Measurements from ENCODE around the gene HHIPL1. TPM values are rescaled to one million over a fixed set of nuclear protein-coding genes. Genes with fewer than 3 reads are reported as not detected.
A peak's percentile ranks its signal among the peaks of the same experiment; 100 is the strongest.

Gene HHIPL1
- total RNA-seq, 2 experiments from 2014 or later, result not detected

GRCh38 chr14:99686557-99687283, 41.8 kb downstream of the HHIPL1 start:
- ChIA-PET CTCF (no interaction called here), POLR2A (no interaction called here)
- TF ChIP-seq CTCF (IDR thresholded peaks at IDR 0.05), result no peak
- Histone ChIP-seq H3K9me3 (ENCODE audit: control insufficient read depth in 1 of 2, insufficient read depth in 1 of 2, low read length in 2 of 2) (peaks cover 0 to 5% of the 10 kb centered on the region in 2 experiments), H3K4me3 (ENCODE audit: low read length) (no peak overlapping the region), H3K36me3 (ENCODE audit: insufficient read depth, low read length) (no peaks in the 10 kb centered on the region), H3K27ac (ENCODE audit: low read depth in 1 of 2, low read length in 2 of 2) (no peak overlapping the region), H3K27me3 (ENCODE audit: control insufficient read depth in 1 of 2, insufficient read depth in 2 of 2, low read length in 2 of 2) (peaks cover 17 to 23% of the 10 kb centered on the region in 2 experiments), H3K4me1 (ENCODE audit: insufficient read depth, low read length) (peaks cover 31% of the 10 kb centered on the region)
- Mint-ChIP-seq H3K27ac (no peak overlapping the region), H3K36me3 (ENCODE audit: low read depth) (no peaks in the 10 kb centered on the region), H3K4me3 (no peak overlapping the region), H3K27me3 (peaks cover 40% of the 10 kb centered on the region), H3K9me3 (no peaks in the 10 kb centered on the region), H3K4me1 (ENCODE audit: low read depth) (peaks cover 12% of the 10 kb centered on the region)
- ATAC-seq (ENCODE audit: poor library complexity) (no peak), DNase-seq (no peak)
- intact Hi-C loops (cut with DNase I, micrococcal nuclease), result loop anchor here in 1 of 2 experiments (2.0 to 10.0 kb wide), 3 partner anchors 169 to 528 kb away; partner anchors contain the start of genes CCNK and SETD3

GRCh38 chr14:99687284-99688209, 42.6 kb downstream of the HHIPL1 start:
- Histone ChIP-seq H3K36me3 (ENCODE audit: insufficient read depth, low read length) (no peaks in the 10 kb centered on the region), H3K27ac (ENCODE audit: low read depth in 1 of 2, low read length in 2 of 2) (no peak overlapping the region), H3K4me1 (ENCODE audit: insufficient read depth, low read length) (peaks cover 28% of the 10 kb centered on the region), H3K27me3 (ENCODE audit: control insufficient read depth in 1 of 2, insufficient read depth in 2 of 2, low read length in 2 of 2) (peaks cover 17 to 23% of the 10 kb centered on the region in 2 experiments), H3K4me3 (ENCODE audit: low read length) (no peak overlapping the region), H3K9me3 (ENCODE audit: control insufficient read depth in 1 of 2, insufficient read depth in 1 of 2, low read length in 2 of 2) (peaks cover 0 to 5% of the 10 kb centered on the region in 2 experiments)
- ATAC-seq (ENCODE audit: poor library complexity), result no peak
- ChIA-PET CTCF (interaction anchor here (0.9 to 1.3 kb wide), 3 partner anchors 10 to 84 kb away, joined by 3 to 4 read pairs (median 3); partner anchors contain the start of gene CCDC85C), POLR2A (no interaction called here)
- H3K9me3 Mint-ChIP-seq, result no peaks in the 10 kb centered on the region
- H3K36me3 Mint-ChIP-seq (ENCODE audit: low read depth), result no peaks in the 10 kb centered on the region
- no peak overlapping the region for H3K27ac Mint-ChIP-seq
- peak in 11 of 14 experiments; percentile 28 to 74 (median 37) for DNase-seq
- peak; percentile 77 for TF ChIP-seq CTCF (IDR thresholded peaks at IDR 0.05)
- intact Hi-C loops (cut with DNase I, micrococcal nuclease), result loop anchor here in 1 of 2 experiments (2.0 to 10.0 kb wide), 3 partner anchors 170 to 527 kb away; partner anchors contain the start of genes CCNK and SETD3
- peak overlapping the region; percentile 63 for H3K4me3 Mint-ChIP-seq
- peaks cover 12% of the 10 kb centered on the region for H3K4me1 Mint-ChIP-seq (ENCODE audit: low read depth)
- H3K27me3 Mint-ChIP-seq, result peaks cover 45% of the 10 kb centered on the region

- CTCF ChIA-PET, result interaction anchor here (0.9 to 1.3 kb wide), 3 partner anchors 10 to 84 kb away, joined by 3 to 4 read pairs (median 3); partner anchors contain the start of gene CCDC85C
- H3K27me3 ChIP-seq (ENCODE audit: control insufficient read depth in 1 of 2, insufficient read depth in 2 of 2, low read length in 2 of 2), result peaks cover 17 to 23% of the 10 kb centered on the region in 2 experiments
- intact Hi-C loops (cut with DNase I, micrococcal nuclease), result loop anchor here in 1 of 2 experiments (5.0 to 10.0 kb wide), 2 partner anchors 171 to 527 kb away; no protein-coding TSS in a partner anchor
- Mint-ChIP-seq H3K4me1 (ENCODE audit: low read depth) (peaks cover 12% of the 10 kb centered on the region), H3K4me3 (no peak overlapping the region), H3K27ac (no peak overlapping the region), H3K9me3 (no peaks in the 10 kb centered on the region), H3K36me3 (ENCODE audit: low read depth) (no peaks in the 10 kb centered on the region), H3K27me3 (peaks cover 45% of the 10 kb centered on the region)
- no peak for ATAC-seq (ENCODE audit: poor library complexity)
- H3K4me1 ChIP-seq (ENCODE audit: insufficient read depth, low read length), result peaks cover 22% of the 10 kb centered on the region
- POLR2A ChIA-PET, result no interaction called here
- DNase-seq, result peak in 1 of 14 experiments; percentile 5
- no peak overlapping the region for H3K27ac ChIP-seq (ENCODE audit: low read depth in 1 of 2, low read length in 2 of 2)
- peaks cover 0 to 5% of the 10 kb centered on the region in 2 experiments for H3K9me3 ChIP-seq (ENCODE audit: control insufficient read depth in 1 of 2, insufficient read depth in 1 of 2, low read length in 2 of 2)
- no peaks in the 10 kb centered on the region for H3K36me3 ChIP-seq (ENCODE audit: insufficient read depth, low read length)
- H3K4me3 ChIP-seq (ENCODE audit: low read length), result no peak overlapping the region
- no peak for TF ChIP-seq CTCF (IDR thresholded peaks at IDR 0.05)
Measured at GRCh38 chr14:99688210-99688581, 43.3 kb downstream of the HHIPL1 start.

Measured in CD4-positive, alpha-beta T cell (primary cell).